Activated CD8-positive, alpha-beta memory T cell treated with anti-CD3 and anti-CD28 coated beads for 48 hours (primary cell): ENCODE data around the gene PLEKHB2.
A peak's percentile ranks its signal among the peaks of the same experiment; 100 is the strongest.
"Not testable (repeated sequence)": the region's sequence is repeated elsewhere in the genome, so short reads cannot be mapped to it uniquely, and the experiment has no call there.

Experiments used
- DNase-seq, 3 experiments: peaks; one replicate each; pipeline ENCODE4 v3.0.0-alpha.2; 2020; ENCODE audit warnings: low read depth in 2 of 3, low spot score in 2 of 3

Gene PLEKHB2

DNA sequence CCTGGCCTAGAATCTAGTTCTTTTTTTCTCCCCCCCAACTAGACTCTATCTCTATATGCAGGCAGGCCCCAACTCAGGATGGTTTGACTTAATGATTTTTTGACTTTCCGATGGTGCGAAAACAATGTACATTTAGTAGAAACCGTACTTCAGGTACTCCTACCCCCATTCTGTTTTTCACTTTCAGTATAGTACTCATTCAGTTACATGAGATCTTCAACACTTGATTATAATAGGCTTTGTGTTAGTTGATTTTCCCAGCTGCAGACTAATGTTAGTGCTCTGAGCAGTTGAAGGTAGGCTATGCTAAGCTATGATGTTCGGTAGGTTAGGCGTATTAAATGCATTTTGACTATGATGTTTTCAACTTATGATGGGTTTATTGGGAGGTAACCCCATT, 37.7 kb downstream of the PLEKHB2 start:
- DNase-seq = no peak

GRCh38 chr2:131143803-131144202, 38.7 kb downstream of the PLEKHB2 start:
- no peak for DNase-seq

GRCh38 chr2:131145040-131145439, 39.9 kb downstream of the PLEKHB2 start:
- no peak for DNase-seq

DNA sequence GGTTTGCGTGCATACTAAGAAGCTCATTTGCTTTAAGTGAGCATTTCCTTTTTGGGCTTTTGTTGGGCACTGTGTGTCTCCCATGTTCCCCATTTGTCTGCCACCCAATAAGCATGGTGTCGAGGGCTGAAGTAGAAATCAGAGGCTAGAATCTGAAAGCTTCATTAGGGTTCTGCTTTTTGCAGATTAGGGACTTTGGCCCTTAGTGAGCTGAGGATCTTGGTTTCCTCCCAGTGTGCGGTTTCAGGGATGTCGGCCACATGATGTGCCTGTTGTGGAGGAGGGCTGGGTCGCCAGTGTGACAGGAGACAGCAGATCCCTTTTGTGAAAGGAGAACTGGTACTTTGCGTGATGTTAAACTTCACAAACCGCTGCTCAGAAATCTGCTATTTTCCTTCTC, 41.1 kb downstream of the PLEKHB2 start:
- no peak for DNase-seq

GRCh38 chr2:131146749-131147148, 41.6 kb downstream of the PLEKHB2 start:
- no peak for DNase-seq

DNA sequence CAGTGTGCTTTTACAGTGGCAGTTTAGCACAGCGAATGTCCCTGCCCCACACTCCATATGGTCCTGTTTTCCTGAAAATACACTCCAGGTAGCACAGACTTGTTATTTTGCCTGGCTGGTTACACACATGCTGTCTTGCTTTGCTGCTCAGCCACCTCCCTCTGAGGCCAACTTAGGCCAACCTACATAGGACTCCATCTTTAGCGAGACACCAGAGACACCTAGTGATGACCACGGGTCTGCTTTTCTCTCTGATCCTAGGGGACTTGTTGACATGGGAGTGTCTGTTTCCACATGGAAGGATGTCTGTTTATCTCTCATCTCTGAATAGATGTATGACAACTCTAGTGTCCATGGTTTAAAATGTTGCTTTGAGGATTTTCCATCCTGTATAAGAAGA, 43.3 kb downstream of the PLEKHB2 start:
- DNase-seq = no peak

DNA sequence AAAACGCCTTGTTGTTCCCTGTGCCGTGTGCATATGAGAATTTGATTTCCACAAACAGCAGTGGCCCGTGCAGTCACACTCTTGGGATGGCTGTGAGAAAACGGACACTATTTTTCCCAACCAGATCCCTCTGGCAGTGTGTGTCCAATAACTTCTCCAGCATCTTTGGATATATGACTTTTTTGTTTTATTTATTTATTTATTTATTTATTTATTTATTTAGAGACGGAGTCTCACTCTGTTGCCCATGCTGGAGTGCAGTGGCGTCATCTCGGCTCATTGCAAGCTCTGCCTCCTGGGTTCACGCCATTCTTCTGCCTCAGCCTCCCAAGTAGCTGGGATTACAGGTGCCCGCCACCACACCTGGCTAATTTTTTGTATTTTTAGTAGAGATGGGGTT, 45.0 kb downstream of the PLEKHB2 start:
- not testable (repeated sequence) for DNase-seq

GRCh38 chr2:131151398-131151797, 46.3 kb downstream of the PLEKHB2 start:
- no peak for DNase-seq

DNA sequence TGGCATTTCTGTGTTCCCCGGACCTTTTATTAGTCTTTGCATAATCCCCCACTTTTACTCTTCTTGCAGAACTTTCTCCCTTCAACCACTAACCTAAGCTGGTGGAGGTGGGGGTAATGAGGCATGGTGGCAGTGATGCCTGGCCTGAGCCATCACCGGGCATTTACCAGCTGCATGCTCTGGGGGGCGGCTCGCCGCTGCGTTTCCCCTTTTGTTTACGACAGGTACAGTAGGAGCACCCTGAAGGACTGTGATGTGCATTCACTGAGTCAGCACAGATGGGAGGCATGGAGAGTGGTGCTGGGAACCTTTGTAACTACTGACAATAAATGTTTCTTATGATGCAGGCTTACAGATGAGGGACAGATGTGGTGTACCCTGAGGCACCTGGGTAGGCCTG, 46.9 kb downstream of the PLEKHB2 start:
- DNase-seq = no peak

DNA sequence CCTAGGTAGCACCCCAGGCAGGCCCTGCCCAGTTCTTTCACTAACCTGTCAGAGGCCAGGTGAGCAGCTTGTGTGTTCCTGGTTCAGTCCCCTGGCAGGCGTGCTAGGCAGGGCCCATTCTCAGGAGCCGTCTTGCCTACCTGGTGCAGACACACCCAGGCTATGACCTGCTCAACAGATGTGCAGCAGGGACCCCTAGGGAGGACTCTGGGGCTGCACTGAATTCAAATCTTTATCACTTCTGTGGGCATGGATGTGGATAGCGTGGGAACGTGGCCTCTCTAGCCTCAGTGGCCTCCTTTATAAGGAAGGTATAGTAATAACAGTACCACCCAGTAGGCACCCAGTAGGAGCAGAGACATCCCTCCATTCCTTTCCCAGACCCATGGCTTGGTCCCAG, 48.4 kb downstream of the PLEKHB2 start:
- DNase-seq = no peak

DNA sequence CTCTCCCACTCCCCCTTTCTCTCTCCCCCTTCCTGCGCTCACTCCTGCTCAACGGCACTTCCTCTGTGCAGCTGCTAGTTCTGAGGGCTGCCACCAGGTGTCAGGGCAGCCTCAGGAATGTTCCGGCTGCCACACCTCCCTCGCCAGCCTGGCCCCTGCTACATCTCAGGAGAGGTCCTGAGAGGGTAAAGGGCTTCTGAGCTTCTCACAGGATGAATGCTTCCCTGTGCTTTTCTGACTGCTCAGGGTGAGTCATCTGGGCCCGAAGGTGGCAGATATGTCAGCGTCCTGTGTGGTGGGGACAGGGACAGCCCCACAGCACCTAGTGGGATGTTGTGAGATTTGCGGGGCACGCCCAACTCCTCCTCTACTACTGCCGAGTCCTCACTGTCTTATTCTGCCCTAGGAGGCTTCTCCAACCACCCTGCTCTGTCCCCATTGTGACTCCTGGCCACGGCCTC, 49.0 kb downstream of the PLEKHB2 start:
- DNase-seq = peak; percentile 32 to 66 (median 47)

GRCh38 chr2:131154647-131155046, 49.5 kb downstream of the PLEKHB2 start:
- DNase-seq = no peak

- DNase-seq = no peak
These were observed 50.2 kb downstream of the PLEKHB2 start for GRCh38 chr2:131155208-131155855.

DNA sequence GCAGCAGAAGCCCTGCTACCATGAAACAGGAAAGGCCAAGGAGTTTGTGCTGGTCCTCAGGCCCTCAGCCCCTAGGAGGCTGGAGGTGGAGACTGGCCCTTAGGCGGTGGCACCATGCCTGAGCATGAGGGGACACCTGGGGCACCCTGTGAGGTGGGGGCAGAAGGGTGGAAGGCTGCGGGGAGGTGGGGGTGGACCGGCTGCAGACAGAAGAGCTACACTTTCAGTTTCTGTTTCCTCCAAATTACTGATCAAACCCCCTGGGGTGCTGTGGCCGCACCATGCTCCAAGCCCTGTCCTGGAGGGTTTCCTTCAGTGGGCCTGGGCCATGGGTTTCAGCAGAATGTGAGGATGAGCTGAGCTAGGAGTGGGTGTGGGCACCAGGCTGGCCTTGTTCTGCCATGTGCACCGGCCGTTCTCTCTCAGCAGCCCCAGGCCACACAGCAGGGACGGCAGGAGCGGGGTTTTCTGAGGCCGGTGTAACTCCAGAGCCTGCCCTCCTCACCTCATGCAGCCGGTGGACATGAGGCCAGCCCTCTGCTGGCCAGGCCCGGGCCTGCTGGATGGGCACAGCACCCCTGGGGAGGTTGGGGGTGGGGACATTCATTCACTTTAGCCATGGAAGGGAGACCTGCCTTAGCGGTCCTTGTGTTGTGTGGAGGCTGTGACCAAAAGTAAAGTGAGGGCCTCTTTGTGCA, 51.5 kb downstream of the PLEKHB2 start:
- no peak for DNase-seq

- DNase-seq = not testable (repeated sequence)
These were observed 60.4 kb downstream of the PLEKHB2 start for GRCh38 chr2:131165562-131165961.

DNA sequence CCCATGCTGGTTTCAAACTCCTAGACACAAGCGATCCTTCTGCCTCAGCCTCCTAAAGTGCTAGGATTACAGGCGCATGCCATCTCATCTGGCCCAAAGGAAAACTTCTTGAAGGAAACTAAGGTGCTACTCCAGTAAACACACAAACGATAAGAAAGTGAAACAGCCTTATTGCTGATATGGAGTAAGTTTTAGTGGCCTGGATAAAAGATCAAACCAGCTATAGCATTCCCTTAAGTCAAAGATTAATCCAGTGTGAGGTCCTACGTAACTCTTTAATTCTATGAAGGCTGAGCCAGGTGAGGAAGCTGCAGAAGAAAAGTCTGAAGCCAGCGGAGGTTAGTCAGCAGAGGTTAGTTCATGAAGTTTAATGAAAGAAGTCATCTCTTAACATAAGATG, 63.4 kb downstream of the PLEKHB2 start:
- no peak for DNase-seq

DNA sequence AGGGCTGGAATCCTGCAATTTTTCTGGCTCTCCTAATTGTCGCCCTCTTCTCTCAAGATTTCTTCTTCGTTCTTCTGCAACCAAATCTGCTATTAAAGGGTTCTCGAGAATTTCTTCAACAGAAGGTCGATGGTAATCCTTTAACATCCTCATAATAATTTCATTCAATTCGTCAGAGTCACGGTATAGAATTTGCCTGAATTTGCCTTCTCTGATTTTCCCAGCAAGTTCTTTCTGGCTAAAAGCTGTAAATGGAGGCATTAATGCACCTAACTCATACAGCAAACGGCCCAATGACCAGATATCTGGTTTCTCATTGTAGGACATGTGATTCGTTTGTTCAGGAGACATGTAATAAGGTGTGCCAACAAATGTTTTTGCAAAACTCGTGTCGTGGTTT, 72.9 kb downstream of the PLEKHB2 start:
- DNase-seq = not testable (repeated sequence)

- DNase-seq = not testable (repeated sequence)
These were observed 73.7 kb downstream of the PLEKHB2 start for GRCh38 chr2:131178721-131179418.

- not testable (repeated sequence) for DNase-seq
These were observed 76.3 kb downstream of the PLEKHB2 start for GRCh38 chr2:131181451-131181850.

GRCh38 chr2:131193421-131193820, 88.3 kb downstream of the PLEKHB2 start:
- not testable (repeated sequence) for DNase-seq

- not testable (repeated sequence) for DNase-seq
These were observed 91.0 kb downstream of the PLEKHB2 start for GRCh38 chr2:131196186-131196585.
